Hepatocyte (in vitro differentiated cells): ENCODE data around the gene VSIG10L2. TPM values are rescaled to one million over a fixed set of nuclear protein-coding genes. Genes with fewer than 3 reads are reported as not detected.
A peak's percentile ranks its signal among the peaks of the same experiment; 100 is the strongest.

Experiments
- DNase-seq: peaks from one replicate; pipeline ENCODE4 v3.0.0-alpha.2; 2016; ENCODE audit warnings: low spot score
- H2AFZ ChIP-seq: fragments of 200-600 bp; sonication (generic); 2 replicates; pipeline ENCODE4 v1.6.0; 2016; ENCODE audit warnings: antibody characterized with exemption, mild to moderate bottlenecking
- H3K27ac ChIP-seq: fragments of 200-600 bp; sonication (generic); 2 replicates; pipeline ENCODE4 v1.5.1; 2016; ENCODE audit warnings: mild to moderate bottlenecking
- H3K27me3 ChIP-seq: fragments of 200-600 bp; sonication (generic); 2 replicates; pipeline ENCODE4 v1.6.1; 2016
- H3K36me3 ChIP-seq: fragments of 200-600 bp; sonication (generic); replicated peaks from 2 replicates; pipeline ENCODE4 v1.5.1; 2016; ENCODE audit warnings: low read depth; ENCODE audit not compliant: insufficient read depth
- H3K4me1 ChIP-seq: fragments of 200-600 bp; sonication (generic); 2 replicates; pipeline ENCODE4 v1.5.1; 2016; ENCODE audit warnings: mild to moderate bottlenecking, moderate library complexity; ENCODE audit not compliant: insufficient read depth
- H3K4me2 ChIP-seq: fragments of 200-600 bp; sonication (generic); 2 replicates; pipeline ENCODE4 v1.6.0; 2016
- H3K4me3 ChIP-seq: fragments of 200-600 bp; sonication (generic); 2 replicates; pipeline ENCODE4 v1.5.1; 2016; ENCODE audit warnings: mild to moderate bottlenecking
- H3K79me2 ChIP-seq: fragments of 200-600 bp; sonication (generic); 2 replicates; pipeline ENCODE4 v1.6.0; 2017; ENCODE audit warnings: mild to moderate bottlenecking
- H3K9me2 ChIP-seq: fragments of 200-600 bp; sonication (generic); replicated peaks from 2 replicates; pipeline ENCODE4 v1.6.0; 2017; ENCODE audit warnings: mild to moderate bottlenecking; ENCODE audit not compliant: insufficient read depth
- H3K9me3 ChIP-seq: fragments of 200-600 bp; sonication (generic); 2 replicates; pipeline ENCODE4 v1.5.1; 2016; ENCODE audit warnings: low read depth, mild to moderate bottlenecking
- H4K20me1 ChIP-seq: fragments of 200-600 bp; sonication (generic); 2 replicates; pipeline ENCODE4 v1.6.0; 2016; ENCODE audit warnings: mild to moderate bottlenecking; ENCODE audit not compliant: insufficient read depth, poor library complexity, severe bottlenecking
- EZH2 ChIP-seq: fragments of 200-600 bp; sonication (generic); IDR thresholded peaks from 2 replicates; pipeline ENCODE4 v1.6.1; 2016; ENCODE audit warnings: antibody characterized with exemption, mild to moderate bottlenecking, borderline replicate concordance
- EZH2phosphoT487 ChIP-seq: fragments of 200-600 bp; sonication (generic); IDR thresholded peaks from one replicate; pipeline ENCODE4 v1.6.1; 2018; ENCODE audit warnings: antibody characterized with exemption, mild to moderate bottlenecking, low read depth, moderate library complexity; ENCODE audit not compliant: unreplicated experiment, severe bottlenecking
- WGBS: methylation state at CpG from one replicate; pipeline ENCODE4 v1.1.6; 2016; ENCODE audit warnings: low lambda C conversion rate; ENCODE audit errors: missing lambda C conversion rate; 5-methylcytosine and 5-hydroxymethylcytosine counted together
- polyA plus RNA-seq: library from polyadenylated mRNA; unstranded; fragments of >200 nt; fragmentation: Nextera tagmentation; extraction: Ambion mirVana; gene quantifications from 2 replicates; pipeline ENCODE4 v1.2.1, GENCODE V29; 2016
- total RNA-seq: library from RNA; depleted of rRNA; stranded (reverse); fragments of >200 nt; gene quantifications from 2 replicates; pipeline ENCODE4 v1.2.3, GENCODE V29; 2014
- TF ChIP-seq, protein P1 (sequence below): fragments of 200-600 bp; sonication (generic); IDR thresholded peaks from 2 replicates; pipeline ENCODE4 v1.5.1; 2016; ENCODE audit warnings: antibody characterized with exemption, mild to moderate bottlenecking; ENCODE audit not compliant: poor library complexity

Gene VSIG10L2
- total and polyA plus RNA-seq, 2 experiments from 2014 or later = not detected

DNA sequence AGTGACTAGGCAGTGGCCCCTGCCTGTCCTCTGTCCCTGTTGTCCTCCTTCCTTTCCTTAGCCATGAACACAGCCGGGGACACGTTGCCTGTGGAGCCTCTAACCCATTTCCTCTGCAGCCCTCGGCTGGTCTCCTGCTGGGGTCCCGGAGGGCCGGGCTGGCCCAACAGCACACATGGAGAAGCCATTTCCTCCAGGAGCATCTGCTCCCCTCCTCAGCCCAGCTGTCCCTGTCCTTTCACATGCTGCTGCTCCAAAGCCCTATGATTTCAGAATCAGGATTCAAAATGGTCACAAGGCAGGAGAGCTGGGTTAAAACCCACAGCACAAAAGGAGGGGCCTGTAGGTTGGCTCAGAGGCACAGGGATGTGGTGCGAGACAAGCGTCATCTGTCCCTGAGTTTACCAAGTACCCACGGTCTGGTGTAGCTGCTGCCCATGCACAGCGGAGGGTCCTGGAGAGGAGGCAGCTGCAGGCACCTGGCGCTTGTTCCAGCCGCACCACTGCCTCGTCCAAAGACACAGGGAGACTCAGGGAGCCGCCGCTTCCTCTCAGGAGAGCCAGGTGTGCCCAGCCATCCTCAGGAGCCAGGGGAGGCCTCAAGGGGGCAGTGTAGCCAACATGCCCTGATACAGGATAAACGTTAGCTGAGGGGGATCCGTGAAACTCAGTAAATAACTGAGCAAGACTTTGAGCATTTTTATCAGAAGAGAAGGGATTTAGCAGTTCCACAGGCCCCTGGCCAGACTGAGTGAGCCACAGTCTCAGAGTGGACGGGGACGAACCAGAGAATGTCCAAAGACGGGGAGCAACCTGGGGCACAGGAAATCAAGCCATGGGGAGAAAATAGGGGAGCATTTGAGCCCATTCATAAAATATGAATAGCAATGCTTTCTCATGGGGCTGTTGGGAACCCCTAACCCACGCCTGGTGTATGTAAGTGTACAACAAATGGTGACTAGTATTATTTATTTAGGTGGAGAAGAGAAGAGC, 3.9 kb upstream of the VSIG10L2 start:
- Histone ChIP-seq H3K9me3 (no peaks in the 10 kb centered on the region), H3K79me2 (no peaks in the 10 kb centered on the region), H3K27me3 (no peaks in the 10 kb centered on the region), H3K4me3 (no peak overlapping the region), H3K27ac (no peak overlapping the region), H3K4me1 (no peaks in the 10 kb centered on the region), H3K4me2 (no peak overlapping the region), H2AFZ (no peak overlapping the region), H3K36me3 (no peaks in the 10 kb centered on the region), H3K9me2 (no peaks in the 10 kb centered on the region), H4K20me1 (no peaks in the 10 kb centered on the region)
- TF ChIP-seq, protein P1, sequence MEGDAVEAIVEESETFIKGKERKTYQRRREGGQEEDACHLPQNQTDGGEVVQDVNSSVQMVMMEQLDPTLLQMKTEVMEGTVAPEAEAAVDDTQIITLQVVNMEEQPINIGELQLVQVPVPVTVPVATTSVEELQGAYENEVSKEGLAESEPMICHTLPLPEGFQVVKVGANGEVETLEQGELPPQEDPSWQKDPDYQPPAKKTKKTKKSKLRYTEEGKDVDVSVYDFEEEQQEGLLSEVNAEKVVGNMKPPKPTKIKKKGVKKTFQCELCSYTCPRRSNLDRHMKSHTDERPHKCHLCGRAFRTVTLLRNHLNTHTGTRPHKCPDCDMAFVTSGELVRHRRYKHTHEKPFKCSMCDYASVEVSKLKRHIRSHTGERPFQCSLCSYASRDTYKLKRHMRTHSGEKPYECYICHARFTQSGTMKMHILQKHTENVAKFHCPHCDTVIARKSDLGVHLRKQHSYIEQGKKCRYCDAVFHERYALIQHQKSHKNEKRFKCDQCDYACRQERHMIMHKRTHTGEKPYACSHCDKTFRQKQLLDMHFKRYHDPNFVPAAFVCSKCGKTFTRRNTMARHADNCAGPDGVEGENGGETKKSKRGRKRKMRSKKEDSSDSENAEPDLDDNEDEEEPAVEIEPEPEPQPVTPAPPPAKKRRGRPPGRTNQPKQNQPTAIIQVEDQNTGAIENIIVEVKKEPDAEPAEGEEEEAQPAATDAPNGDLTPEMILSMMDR = peak; percentile 66
- TF ChIP-seq EZH2phosphoT487 (no peak), EZH2 (no peak)
- WGBS = 40% methylated on average over 20 of the region's 20 CpGs
- DNase-seq = peak; percentile 76

DNA sequence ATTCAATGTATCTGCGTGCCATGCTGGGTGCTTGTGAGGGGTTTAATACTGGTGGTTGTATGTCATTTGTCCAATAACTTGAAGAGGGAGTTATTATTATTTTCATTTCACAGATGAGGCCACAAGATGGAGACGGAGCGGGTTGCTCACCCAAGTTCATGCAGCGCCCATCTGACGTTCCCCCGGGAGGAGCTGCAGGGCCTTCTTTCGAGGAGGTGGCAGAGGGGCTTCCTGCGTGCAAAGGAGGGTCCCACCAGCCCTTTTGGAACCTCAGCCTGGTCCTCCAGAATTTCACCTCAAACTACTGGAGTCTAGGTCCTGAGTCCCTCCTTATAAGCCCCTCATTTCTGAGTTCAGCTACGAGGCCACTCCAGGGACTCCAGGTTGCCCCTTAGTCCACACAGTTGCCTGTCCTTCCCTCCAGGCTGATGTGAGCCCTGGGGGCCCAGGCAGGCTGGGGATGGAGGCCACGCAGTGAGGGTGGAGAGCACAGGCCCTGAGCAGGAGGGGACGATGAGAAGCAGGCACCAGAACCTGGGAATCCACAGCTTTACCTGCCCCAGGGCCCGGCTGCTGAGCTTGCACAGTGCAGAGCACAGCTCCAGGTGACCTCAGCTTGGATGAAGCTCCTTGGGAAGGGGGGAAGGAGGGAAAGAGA, 2.9 kb upstream of the VSIG10L2 start:
- H3K4me3 ChIP-seq = no peak overlapping the region
- no peaks in the 10 kb centered on the region for H4K20me1 ChIP-seq
- H3K27ac ChIP-seq = no peak overlapping the region
- TF ChIP-seq EZH2 (no peak), EZH2phosphoT487 (no peak)
- TF ChIP-seq, protein P1 = no peak
- no peaks in the 10 kb centered on the region for H3K36me3 ChIP-seq
- 89% methylated on average over 12 of the region's 12 CpGs for WGBS
- no peaks in the 10 kb centered on the region for H3K9me2 ChIP-seq
- DNase-seq = no peak
- H2AFZ ChIP-seq = no peak overlapping the region
- H3K4me2 ChIP-seq = no peak overlapping the region
- no peaks in the 10 kb centered on the region for H3K79me2 ChIP-seq
- no peaks in the 10 kb centered on the region for H3K4me1 ChIP-seq
- no peaks in the 10 kb centered on the region for H3K9me3 ChIP-seq
- H3K27me3 ChIP-seq = no peaks in the 10 kb centered on the region

DNA sequence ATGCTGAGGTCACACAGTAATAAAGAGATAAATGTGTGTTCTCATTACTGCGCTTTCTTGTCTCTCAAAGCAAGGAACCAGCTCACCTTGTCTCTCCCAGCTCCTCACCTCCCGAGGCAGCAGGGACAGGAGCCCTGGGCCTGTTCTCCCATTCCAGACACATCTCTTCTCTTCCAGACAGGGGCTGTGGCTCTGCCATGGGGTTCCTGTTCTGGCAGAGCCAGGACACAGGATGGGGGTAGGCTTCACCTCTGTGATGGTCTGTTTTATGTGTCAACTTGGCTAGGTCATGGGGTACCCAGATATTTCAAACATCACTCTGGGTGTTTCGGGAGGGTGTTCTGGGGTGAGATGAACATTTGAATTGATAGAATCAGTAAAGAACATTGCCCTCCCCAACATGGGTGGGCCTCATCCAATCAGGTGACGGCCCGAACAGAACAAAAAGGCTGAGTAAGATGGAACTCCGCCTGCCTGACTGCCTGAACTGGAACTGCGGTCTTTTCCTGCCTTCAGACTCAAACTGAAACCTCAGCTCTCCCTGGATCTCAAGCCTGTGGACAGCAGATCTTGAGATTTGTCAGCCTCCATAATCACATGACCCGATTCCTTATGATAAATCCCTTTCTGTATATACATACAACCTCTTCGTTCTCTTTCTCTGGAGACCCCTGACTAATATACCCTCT, 2.0 kb upstream of the VSIG10L2 start:
- no peaks in the 10 kb centered on the region for H3K9me2 ChIP-seq
- WGBS = 88% methylated on average over 9 of the region's 9 CpGs
- no peaks in the 10 kb centered on the region for H3K79me2 ChIP-seq
- no peaks in the 10 kb centered on the region for H3K4me1 ChIP-seq
- no peaks in the 10 kb centered on the region for H4K20me1 ChIP-seq
- H3K4me3 ChIP-seq = no peak overlapping the region
- no peak for DNase-seq
- H3K36me3 ChIP-seq = no peaks in the 10 kb centered on the region
- H3K9me3 ChIP-seq = no peaks in the 10 kb centered on the region
- no peak overlapping the region for H3K27ac ChIP-seq
- TF ChIP-seq EZH2 = no peak
- TF ChIP-seq, protein P1 = no peak
- TF ChIP-seq EZH2phosphoT487 = no peak
- no peak overlapping the region for H2AFZ ChIP-seq
- no peak overlapping the region for H3K4me2 ChIP-seq
- H3K27me3 ChIP-seq = no peaks in the 10 kb centered on the region
